GM20000 (cell line): ENCODE measurements around the gene MVB12A.

Experiments used
- DNase-seq: peaks from one replicate; pipeline ENCODE4 v3.0.0; 2012; ENCODE audit warnings: low spot score
- TF ChIP-seq, protein P1 (sequence below): IDR thresholded peaks from 2 replicates; pipeline ENCODE4 v1.5.1; 2012; ENCODE audit warnings: mild to moderate bottlenecking, control low read depth; ENCODE audit errors: extremely low read depth, missing control alignments

Gene MVB12A

GRCh38 chr19:17419621-17420474 lies at the start of gene MVB12A:
TSS of gene MVB12A (plus strand) at chr19:17420047. CDS start at chr19:17420136, 89 bp downstream.
- DNase-seq = peak; percentile 98
- TF ChIP-seq, protein P1, sequence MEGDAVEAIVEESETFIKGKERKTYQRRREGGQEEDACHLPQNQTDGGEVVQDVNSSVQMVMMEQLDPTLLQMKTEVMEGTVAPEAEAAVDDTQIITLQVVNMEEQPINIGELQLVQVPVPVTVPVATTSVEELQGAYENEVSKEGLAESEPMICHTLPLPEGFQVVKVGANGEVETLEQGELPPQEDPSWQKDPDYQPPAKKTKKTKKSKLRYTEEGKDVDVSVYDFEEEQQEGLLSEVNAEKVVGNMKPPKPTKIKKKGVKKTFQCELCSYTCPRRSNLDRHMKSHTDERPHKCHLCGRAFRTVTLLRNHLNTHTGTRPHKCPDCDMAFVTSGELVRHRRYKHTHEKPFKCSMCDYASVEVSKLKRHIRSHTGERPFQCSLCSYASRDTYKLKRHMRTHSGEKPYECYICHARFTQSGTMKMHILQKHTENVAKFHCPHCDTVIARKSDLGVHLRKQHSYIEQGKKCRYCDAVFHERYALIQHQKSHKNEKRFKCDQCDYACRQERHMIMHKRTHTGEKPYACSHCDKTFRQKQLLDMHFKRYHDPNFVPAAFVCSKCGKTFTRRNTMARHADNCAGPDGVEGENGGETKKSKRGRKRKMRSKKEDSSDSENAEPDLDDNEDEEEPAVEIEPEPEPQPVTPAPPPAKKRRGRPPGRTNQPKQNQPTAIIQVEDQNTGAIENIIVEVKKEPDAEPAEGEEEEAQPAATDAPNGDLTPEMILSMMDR = no peak

DNA sequence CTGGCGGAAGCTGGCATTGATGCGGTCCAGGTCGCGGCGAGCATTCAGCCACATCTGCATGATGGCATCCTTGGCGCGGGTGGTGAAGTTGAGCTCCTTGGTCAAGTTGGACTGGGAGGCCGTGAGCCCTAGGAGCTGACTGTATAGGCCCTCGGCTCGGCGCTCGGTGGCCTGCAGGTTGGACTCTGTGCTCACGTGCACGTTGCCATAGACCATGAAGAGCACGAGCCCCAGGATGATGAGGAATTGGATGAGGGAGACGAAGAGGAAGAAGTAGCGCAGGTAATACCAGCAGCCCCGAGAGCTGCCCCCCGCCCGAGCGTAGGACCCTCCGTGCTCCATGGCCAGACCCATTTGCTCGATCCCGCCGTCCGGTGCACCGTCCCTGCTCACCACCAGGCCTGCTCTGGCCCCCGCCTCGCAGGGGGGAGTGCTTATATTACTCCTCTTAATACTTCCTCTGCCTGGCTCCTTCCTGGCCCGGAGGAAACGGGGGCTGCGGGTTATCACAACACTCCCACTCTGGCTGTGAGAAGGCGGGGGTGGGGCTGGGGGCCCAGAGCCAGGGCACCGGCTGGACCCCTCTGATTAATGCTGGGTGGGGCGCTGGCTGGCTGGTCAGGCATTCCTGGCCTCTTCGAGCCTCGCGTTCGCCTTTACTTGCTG lies 42.8 kb upstream of the MVB12A start, which contains the start of gene PLVAP:
PLVAP (minus strand) TSS at position 408 of the 666 bp plus-strand sequence; CDS start at position 354, 54 bp downstream.
- TF ChIP-seq, protein P1 = no peak
- DNase-seq = no peak

DNA sequence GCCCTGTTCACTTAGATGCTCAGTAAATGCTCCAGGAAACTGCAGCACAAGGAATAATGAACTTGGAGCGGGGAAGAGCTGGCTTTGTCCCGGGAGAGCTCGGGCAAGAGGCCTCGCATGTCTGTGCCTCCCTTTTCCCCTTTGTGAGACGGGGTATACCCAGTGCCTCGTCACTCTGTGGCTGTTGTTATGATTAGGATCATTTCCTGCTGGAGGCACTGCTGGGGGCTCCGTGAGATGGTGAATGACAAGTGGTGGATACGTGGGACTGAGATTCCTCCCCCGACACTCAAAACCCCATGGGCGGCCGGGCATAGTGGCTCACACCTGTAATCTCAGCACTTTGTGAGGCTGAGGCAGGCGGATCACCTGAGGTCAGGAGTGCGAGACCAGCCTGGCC lies 41.6 kb upstream of the MVB12A start:
- no peak for DNase-seq
- TF ChIP-seq, protein P1 = no peak

GRCh38 chr19:17379221-17379631 lies 40.6 kb upstream of the MVB12A start:
- TF ChIP-seq, protein P1 = no peak
- no peak for DNase-seq

GRCh38 chr19:17380426-17381138 lies 39.3 kb upstream of the MVB12A start:
- no peak for DNase-seq
- TF ChIP-seq, protein P1 = no peak

DNA sequence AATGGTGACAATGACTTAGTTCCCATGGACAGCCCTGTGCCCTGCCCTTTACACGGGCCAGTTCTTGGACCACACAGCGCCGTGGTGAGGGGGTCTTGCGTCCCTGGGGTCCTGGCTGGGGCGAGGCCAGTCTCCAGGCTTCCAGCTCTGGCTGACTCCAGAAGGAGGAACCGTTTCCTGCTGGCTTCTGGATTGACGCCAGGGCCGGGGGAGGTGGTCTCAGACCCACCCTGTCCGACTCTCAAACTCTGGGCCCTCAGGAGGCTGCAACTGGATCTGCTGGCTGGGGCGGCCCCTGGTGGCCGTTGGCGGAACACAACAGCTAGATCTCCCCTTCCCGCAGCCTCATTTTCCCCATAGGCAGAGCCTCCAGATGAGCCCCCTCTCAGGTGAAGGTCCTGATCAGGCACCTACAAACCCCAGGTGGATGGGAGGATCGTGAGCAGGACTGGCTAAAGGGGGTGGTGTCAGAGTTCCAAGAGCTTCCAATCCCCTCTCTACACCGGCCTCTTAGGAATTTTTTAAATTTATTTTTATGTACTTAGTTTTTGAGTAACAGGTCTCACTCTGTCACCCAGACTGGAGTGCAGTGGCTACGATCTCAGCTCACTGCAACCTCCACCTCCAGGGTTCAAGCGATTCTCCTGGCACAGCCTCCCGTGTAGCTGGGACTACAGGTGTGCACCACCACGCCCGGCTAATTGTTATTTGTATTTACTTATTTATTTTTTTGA lies 33.8 kb upstream of the MVB12A start:
- DNase-seq = peak; percentile 82
- TF ChIP-seq, protein P1 = peak; percentile 73
